Measurements from ENCODE around the gene PTCD2. TPM values are rescaled to one million over a fixed set of nuclear protein-coding genes. Genes with fewer than 3 reads are reported as not detected.

PTCD2 gene
- total RNA-seq, 4 donors from 2014 or later, result 4.8 to 10.2 (median 7.7) TPM

GRCh38 chr5:72410688-72411295 is 90.6 kb downstream of the PTCD2 start:
- no peak for DNase-seq (ENCODE audit: low spot score)

GRCh38 chr5:72412283-72413055 is 92.3 kb downstream of the PTCD2 start:
- DNase-seq (ENCODE audit: low spot score) (no peak), ATAC-seq (ENCODE audit: low FRiP score) (no peak)
- no peak for TF ChIP-seq CTCF (IDR thresholded peaks at IDR 0.05)

More at GRCh38 chr5:72410688-72411295, 90.6 kb downstream of the PTCD2 start:
- TF ChIP-seq CTCF (IDR thresholded peaks at IDR 0.05), result no peak
- ATAC-seq (ENCODE audit: low FRiP score), result no peak

GRCh38 chr5:72415616-72416325 is 95.6 kb downstream of the PTCD2 start:
- no peak for TF ChIP-seq CTCF (IDR thresholded peaks at IDR 0.05)
- no peak for ATAC-seq (ENCODE audit: low FRiP score)
- no peak for DNase-seq (ENCODE audit: low spot score)

- no peak for TF ChIP-seq CTCF (IDR thresholded peaks at IDR 0.05)
- DNase-seq (ENCODE audit: low spot score) (no peak), ATAC-seq (ENCODE audit: low FRiP score) (no peak)
These were observed 97.3 kb downstream of the PTCD2 start for GRCh38 chr5:72417333-72418062.

Small RNA genes lying within 50 kb of the gene (small RNA-seq; reads per million reads assigned to genes)
- gene RN7SL153P, result not detected

Other genes with a start within 250 kb of the PTCD2 start
- 100 to 1,000 TPM; 479 to 654 (median 593) TPM for gene MAP1B, start 212.9 kb upstream of the PTCD2 start, total RNA-seq
- 10 to 100 TPM; 45.4 to 53.9 (median 51.4) TPM for gene MRPS27, start 133 bp upstream of the PTCD2 start, total RNA-seq
- gene ZNF366, start 187.0 kb downstream of the PTCD2 start, total RNA-seq, result 10 to 100 TPM in 2 of 4 donors, 1 to 10 TPM in 1, under 1 TPM in 1; 0.74 to 25.2 (median 6.5) TPM